Measurements from ENCODE around the gene CSF3R. TPM values are rescaled to one million over a fixed set of nuclear protein-coding genes. Genes with fewer than 3 reads are reported as not detected.
"Not testable (repeated sequence)": the region's sequence is repeated elsewhere in the genome, so short reads cannot be mapped to it uniquely, and the experiment has no call there.

The CSF3R gene
- total RNA-seq, 1 donor from 2014 or later = 2.1 TPM

DNA sequence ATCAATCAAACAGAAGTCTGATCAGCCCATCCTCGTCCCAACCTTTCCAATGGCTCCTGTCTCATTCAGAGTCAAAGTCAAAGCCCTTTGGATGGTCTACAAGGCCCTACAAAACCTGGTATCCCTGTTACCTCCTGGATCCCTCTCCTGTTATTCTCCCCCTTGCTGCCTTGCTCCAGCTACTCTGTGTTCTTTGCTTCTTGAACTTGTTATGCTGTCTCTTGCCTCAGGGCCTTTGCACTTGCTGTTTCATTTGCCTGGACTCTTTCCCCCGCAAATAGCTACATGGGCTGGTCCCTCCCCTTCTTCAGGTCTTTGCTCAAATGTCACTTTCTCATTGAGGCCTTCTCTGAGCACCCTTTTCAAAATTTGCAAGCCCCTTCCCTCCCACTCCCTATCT lies 1.4 kb upstream of the CSF3R start:
- Mint-ChIP-seq H3K36me3 (no peaks in the 10 kb centered on the region), H3K27me3 (peaks cover 3% of the 10 kb centered on the region), H3K4me1 (ENCODE audit: unreplicated experiment) (peaks cover 21% of the 10 kb centered on the region), H3K4me3 (no peak overlapping the region), H3K9me3 (no peaks in the 10 kb centered on the region), H3K27ac (peak overlapping the region; percentile 15)
- DNase-seq (ENCODE audit: extremely low spot score, unreplicated experiment) = no peak
- TF ChIP-seq, protein P1, sequence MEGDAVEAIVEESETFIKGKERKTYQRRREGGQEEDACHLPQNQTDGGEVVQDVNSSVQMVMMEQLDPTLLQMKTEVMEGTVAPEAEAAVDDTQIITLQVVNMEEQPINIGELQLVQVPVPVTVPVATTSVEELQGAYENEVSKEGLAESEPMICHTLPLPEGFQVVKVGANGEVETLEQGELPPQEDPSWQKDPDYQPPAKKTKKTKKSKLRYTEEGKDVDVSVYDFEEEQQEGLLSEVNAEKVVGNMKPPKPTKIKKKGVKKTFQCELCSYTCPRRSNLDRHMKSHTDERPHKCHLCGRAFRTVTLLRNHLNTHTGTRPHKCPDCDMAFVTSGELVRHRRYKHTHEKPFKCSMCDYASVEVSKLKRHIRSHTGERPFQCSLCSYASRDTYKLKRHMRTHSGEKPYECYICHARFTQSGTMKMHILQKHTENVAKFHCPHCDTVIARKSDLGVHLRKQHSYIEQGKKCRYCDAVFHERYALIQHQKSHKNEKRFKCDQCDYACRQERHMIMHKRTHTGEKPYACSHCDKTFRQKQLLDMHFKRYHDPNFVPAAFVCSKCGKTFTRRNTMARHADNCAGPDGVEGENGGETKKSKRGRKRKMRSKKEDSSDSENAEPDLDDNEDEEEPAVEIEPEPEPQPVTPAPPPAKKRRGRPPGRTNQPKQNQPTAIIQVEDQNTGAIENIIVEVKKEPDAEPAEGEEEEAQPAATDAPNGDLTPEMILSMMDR (conservative IDR thresholded peaks at IDR 0.05) = no peak

DNA sequence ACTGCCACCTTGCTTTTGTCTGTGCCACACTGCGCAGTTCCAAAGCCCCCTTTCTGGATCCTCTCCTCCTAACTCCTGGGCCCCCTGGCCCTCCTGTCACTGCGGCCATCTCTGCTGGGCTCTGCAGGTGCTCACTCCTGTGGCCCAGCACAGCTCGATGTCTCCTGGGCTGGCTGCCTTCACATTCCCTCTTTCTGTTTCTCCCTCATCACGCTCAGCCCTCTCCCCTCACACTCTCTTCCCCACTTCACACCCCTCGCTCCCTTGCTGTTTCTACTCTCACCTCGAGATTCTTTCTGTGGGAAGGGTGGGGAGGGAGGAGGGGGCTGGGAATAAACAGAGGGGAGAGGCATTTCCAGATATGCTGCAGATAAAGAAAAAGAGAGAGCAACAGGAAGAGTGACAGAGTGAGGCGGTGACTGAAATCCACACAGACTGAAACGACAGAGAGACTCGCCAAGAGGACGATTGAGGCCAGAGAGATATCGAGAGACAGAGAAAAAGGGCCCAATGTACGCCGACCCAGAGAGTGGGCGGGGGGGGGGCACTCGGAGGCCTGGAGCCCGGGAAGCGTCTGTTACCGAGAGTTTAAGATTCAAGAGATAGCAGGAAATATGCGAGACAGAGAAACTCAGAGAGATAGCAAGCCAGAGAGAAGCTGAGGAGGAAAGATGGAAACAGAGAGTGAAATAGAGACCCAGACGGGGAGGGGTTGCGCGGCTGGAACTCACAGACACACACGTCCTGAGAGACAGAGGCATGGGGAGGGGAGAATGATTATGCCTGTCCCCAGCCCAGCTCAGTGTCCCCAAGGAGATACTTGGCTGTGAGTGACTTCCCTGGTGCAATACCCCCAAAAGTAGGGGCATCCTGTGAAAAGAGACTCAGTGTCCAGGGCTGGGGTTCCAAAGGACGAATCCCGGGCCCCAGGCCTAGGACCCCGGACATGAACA lies 666 bp downstream of the CSF3R start:
- peaks cover 3% of the 10 kb centered on the region for H3K27me3 Mint-ChIP-seq
- H3K4me3 Mint-ChIP-seq = peak overlapping the region; percentile 68

DNA sequence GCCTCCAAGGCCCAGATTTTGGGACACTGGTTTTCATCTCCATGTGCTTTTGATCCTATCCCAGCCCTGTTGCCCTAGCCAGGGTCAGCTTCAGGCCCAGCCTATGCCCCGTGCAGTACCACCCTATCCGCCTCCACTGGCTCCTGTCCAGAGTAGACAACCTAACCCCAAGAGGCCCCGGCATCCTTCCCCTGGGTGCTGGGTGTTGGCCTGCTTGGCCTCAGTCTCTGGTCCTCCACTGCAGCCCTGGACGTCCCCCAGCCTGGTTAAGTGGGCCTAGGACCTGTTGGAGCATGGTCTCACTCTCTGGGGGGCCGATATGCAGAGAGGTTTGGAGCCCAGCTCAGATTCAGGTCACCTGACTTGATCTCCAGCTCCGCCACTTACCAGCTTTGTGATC lies 1.6 kb downstream of the CSF3R start:
- Mint-ChIP-seq H3K4me1 (ENCODE audit: unreplicated experiment) (peaks cover 12% of the 10 kb centered on the region), H3K27ac (no peak overlapping the region), H3K27me3 (peaks cover 3% of the 10 kb centered on the region), H3K4me3 (no peak overlapping the region), H3K9me3 (no peaks in the 10 kb centered on the region), H3K36me3 (no peaks in the 10 kb centered on the region)
- no peak for DNase-seq (ENCODE audit: extremely low spot score, unreplicated experiment)
- TF ChIP-seq, protein P1 (conservative IDR thresholded peaks at IDR 0.05) = no peak

More for the DNA sequence above, 666 bp downstream of the CSF3R start:
- H3K4me1 Mint-ChIP-seq (ENCODE audit: unreplicated experiment) = peaks cover 11% of the 10 kb centered on the region
- no peaks in the 10 kb centered on the region for H3K9me3 Mint-ChIP-seq
- no peaks in the 10 kb centered on the region for H3K36me3 Mint-ChIP-seq
- peak overlapping the region; percentile 57 for H3K27ac Mint-ChIP-seq
- TF ChIP-seq, protein P1 (conservative IDR thresholded peaks at IDR 0.05) = no peak
- no peak for DNase-seq (ENCODE audit: extremely low spot score, unreplicated experiment)

DNA sequence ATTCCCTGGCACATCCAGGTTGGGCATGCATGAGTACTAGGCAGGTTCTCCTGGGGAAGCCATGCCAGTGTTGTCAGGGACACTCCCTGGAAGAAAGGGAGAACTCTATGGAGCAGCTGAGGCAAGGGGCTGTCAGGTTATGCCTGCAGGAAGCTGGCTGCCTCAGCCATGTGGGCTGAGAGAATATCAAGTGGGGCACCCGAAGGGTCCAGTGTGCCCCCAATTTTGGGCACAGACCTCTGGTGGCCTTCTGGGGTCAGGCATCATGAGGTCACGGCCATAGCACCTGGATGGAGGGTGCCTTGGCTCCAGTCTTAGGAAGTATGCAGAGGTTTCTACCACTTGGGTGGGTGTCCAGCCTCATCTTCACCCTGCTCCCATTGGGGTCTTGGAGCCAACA lies 2.6 kb downstream of the CSF3R start:
- Mint-ChIP-seq H3K4me1 (ENCODE audit: unreplicated experiment) (peaks cover 13% of the 10 kb centered on the region), H3K9me3 (no peaks in the 10 kb centered on the region), H3K36me3 (no peaks in the 10 kb centered on the region), H3K4me3 (no peak overlapping the region), H3K27ac (no peak overlapping the region), H3K27me3 (peaks cover 3% of the 10 kb centered on the region)
- TF ChIP-seq, protein P1 (conservative IDR thresholded peaks at IDR 0.05) = no peak
- DNase-seq (ENCODE audit: extremely low spot score, unreplicated experiment) = no peak

DNA sequence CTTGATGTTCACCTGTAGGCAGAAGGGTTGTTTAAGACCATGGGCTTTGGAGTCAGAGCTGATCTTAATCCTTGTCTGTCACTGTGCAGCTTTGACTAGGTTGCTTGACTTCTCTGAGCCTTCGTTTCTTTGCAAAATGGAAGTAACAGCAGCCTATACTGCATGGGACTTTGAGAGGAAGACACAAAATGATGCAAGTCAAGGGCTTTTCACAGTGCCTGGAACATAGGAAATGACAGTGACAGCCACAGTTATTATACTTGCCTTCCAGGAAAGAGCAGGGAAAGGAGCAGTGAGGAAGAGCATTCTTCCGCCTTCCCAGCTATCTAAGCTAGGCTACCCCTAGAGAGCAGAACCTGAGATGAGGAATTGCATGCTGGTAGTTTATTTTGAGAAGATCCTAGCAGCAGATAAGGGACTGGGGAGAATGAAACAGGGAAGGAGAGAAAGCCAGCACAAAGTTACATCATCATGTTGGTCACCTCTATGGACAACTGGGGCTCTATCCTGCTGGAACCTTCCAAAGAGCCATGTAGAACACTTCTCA lies 3.1 kb downstream of the CSF3R start:
- no peak for DNase-seq (ENCODE audit: extremely low spot score, unreplicated experiment)
- Mint-ChIP-seq H3K9me3 (no peaks in the 10 kb centered on the region), H3K27me3 (peaks cover 3% of the 10 kb centered on the region), H3K36me3 (no peaks in the 10 kb centered on the region), H3K27ac (no peak overlapping the region), H3K4me3 (no peak overlapping the region), H3K4me1 (ENCODE audit: unreplicated experiment) (peaks cover 13% of the 10 kb centered on the region)
- TF ChIP-seq, protein P1 (conservative IDR thresholded peaks at IDR 0.05) = no peak

DNA sequence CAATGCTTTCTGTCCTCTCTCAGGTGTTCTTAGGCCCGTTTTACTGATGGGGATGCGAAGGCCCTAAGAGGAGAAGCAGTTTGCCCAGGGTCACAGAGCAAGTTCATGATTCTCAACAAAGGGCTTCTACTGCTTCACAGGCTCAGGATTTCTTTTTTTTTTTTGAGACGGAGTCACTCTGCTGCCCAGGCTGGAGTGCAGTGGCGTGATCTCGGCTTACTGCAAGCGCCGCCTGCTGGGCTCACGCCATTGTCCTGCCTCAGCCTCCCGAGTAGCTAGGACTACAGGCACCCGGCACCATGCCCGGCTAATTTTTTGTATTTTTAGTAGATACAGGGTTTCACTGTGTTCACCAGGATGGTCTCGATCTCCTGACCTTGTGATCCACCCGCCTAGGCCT lies 5.1 kb downstream of the CSF3R start:
- H3K4me1 Mint-ChIP-seq (ENCODE audit: unreplicated experiment) = peaks cover 19% of the 10 kb centered on the region
- DNase-seq (ENCODE audit: extremely low spot score, unreplicated experiment); H3K27me3 Mint-ChIP-seq: not testable (repeated sequence)

More for the DNA sequence above, 5.1 kb downstream of the CSF3R start:
- not testable (repeated sequence) for H3K27ac Mint-ChIP-seq, H3K4me3 Mint-ChIP-seq, H3K36me3 Mint-ChIP-seq, H3K9me3 Mint-ChIP-seq

Measured in type B pancreatic cell (in vitro differentiated cells).